Testis (tissue), 3 donors: ENCODE results near the gene COL15A1. TPM values are rescaled to one million over a fixed set of nuclear protein-coding genes. Genes with fewer than 3 reads are reported as not detected.
A peak's percentile ranks its signal among the peaks of the same experiment; 100 is the strongest.

Source experiments
- DNase-seq: peaks from one replicate; pipeline ENCODE4 v3.0.0-alpha.2; 2019
- H3K27ac ChIP-seq, 2 donors: fragments of 200-600 bp; sonication (generic); one replicate each; pipeline ENCODE4 v1.5.1; 2019
- H3K27me3 ChIP-seq: fragments of 200-600 bp; sonication (generic); one replicate; pipeline ENCODE4 v1.5.1; 2019
- H3K36me3 ChIP-seq: fragments of 200-600 bp; sonication (generic); one replicate; pipeline ENCODE4 v1.5.1; 2017; ENCODE audit warnings: low read depth; ENCODE audit errors: missing control alignments
- H3K4me1 ChIP-seq: fragments of 200-600 bp; sonication (generic); one replicate; pipeline ENCODE4 v1.5.1; 2019
- H3K4me3 ChIP-seq, 2 donors: fragments of 200-600 bp; sonication (generic); one replicate each; pipeline ENCODE4 v1.5.1; 2017 to 2019
- H3K9me3 ChIP-seq: fragments of 200-600 bp; sonication (generic); one replicate; pipeline ENCODE4 v1.5.1; 2017
- POLR2A ChIP-seq: fragments of 450-650 bp; IDR thresholded peaks from one replicate; pipeline ENCODE4 v1.6.1; 2017; ENCODE audit warnings: antibody characterized with exemption, mild to moderate bottlenecking, moderate library complexity
- WGBS, 2 donors: methylation state at CpG; one replicate each; pipeline ENCODE4 v1.1.5; 2018; 5-methylcytosine and 5-hydroxymethylcytosine counted together
- intact Hi-C: fragments of 100-400 bp; cut with DNase I; formaldehyde crosslinking; loops from one replicate; pipeline ENCODE4 v1.15.1; 2023; ENCODE audit warnings: low total_unique reads
- polyA plus RNA-seq: library from polyadenylated mRNA; stranded (reverse); fragments of 350-450 nt; fragmentation: Illumina TruSeq; extraction: RNeasy Lipid Tissue Mini Kit (QIAGEN cat#74804); gene quantifications from one replicate; pipeline ENCODE4 v1.2.3, GENCODE V29; 2014; ENCODE audit warnings: low read depth, low replicate concordance; ENCODE audit not compliant: insufficient read depth
- total RNA-seq, 2 donors: library from RNA; depleted of rRNA; stranded (reverse); fragments of >200 nt; gene quantifications; one replicate each; pipeline ENCODE4 v1.2.3, GENCODE V29; 2016
- TF ChIP-seq, protein P1 (sequence below), 3 experiments: fragments of 450-650 bp in 2 of 3; fragments of 200-600 bp in 1 of 3; sonication (generic) in 1 of 3; IDR thresholded peaks; one replicate each; pipeline ENCODE4 v1.5.1; 2016 to 2019; ENCODE audit warnings: antibody characterized with exemption in 3 of 3, mild to moderate bottlenecking in 2 of 3, moderate library complexity in 1 of 3

Gene COL15A1
- total and polyA plus RNA-seq, 3 donors from 2014 or later, result 37.2 to 55.5 (median 49.4) TPM

- no peak overlapping the region for H3K4me3 ChIP-seq
- WGBS, 2 donors, result 21 to 34% methylated on average over 10 of the region's 10 CpGs
- no peaks in the 10 kb centered on the region for H3K9me3 ChIP-seq
- no peaks in the 10 kb centered on the region for H3K27me3 ChIP-seq
- H3K36me3 ChIP-seq, result no peaks in the 10 kb centered on the region
- peak; percentile 36 for DNase-seq
- intact Hi-C loops, result no loop called here
- peaks cover 6% of the 10 kb centered on the region for H3K4me1 ChIP-seq
- H3K27ac ChIP-seq, result peak overlapping the region in 1 of 2 donors; percentile 0
- TF ChIP-seq, protein P1, sequence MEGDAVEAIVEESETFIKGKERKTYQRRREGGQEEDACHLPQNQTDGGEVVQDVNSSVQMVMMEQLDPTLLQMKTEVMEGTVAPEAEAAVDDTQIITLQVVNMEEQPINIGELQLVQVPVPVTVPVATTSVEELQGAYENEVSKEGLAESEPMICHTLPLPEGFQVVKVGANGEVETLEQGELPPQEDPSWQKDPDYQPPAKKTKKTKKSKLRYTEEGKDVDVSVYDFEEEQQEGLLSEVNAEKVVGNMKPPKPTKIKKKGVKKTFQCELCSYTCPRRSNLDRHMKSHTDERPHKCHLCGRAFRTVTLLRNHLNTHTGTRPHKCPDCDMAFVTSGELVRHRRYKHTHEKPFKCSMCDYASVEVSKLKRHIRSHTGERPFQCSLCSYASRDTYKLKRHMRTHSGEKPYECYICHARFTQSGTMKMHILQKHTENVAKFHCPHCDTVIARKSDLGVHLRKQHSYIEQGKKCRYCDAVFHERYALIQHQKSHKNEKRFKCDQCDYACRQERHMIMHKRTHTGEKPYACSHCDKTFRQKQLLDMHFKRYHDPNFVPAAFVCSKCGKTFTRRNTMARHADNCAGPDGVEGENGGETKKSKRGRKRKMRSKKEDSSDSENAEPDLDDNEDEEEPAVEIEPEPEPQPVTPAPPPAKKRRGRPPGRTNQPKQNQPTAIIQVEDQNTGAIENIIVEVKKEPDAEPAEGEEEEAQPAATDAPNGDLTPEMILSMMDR (IDR thresholded peaks at IDR 0.05), result no peak
- no peak for TF ChIP-seq POLR2A
Measured at GRCh38 chr9:98929895-98930341, 13.8 kb upstream of the COL15A1 start.

DNA sequence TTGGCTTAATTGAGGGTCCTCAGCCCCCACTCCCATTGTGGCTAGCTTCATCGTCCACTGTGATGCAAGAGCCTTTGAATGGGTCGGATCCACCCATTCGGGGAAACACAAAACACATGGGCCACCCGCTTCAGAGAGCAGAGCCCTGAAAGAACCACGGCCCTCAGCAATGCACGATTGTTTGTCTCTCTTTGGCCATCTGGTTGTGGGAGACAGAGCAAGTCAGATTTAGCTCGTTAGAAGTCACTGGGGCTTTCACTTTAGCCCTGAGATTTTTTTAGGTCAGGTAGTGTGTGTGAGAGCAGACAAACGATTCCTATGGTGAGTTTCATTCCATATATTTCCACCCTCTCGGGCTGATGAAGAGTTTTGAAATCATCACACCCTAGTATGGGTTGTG, 12.9 kb upstream of the COL15A1 start:
- TF ChIP-seq POLR2A, result no peak
- TF ChIP-seq, protein P1 (IDR thresholded peaks at IDR 0.05), result no peak
- WGBS, 2 donors, result 66 to 71% methylated on average over 9 of the region's 9 CpGs
- H3K27me3 ChIP-seq, result no peaks in the 10 kb centered on the region
- no peak overlapping the region for H3K27ac ChIP-seq
- intact Hi-C loops, result no loop called here
- no peaks in the 10 kb centered on the region for H3K9me3 ChIP-seq
- no peak overlapping the region for H3K4me3 ChIP-seq
- H3K36me3 ChIP-seq, result no peaks in the 10 kb centered on the region
- H3K4me1 ChIP-seq, result no peaks in the 10 kb centered on the region
- no peak for DNase-seq

GRCh38 chr9:98931600-98932389, 11.9 kb upstream of the COL15A1 start:
- H3K36me3 ChIP-seq, result no peaks in the 10 kb centered on the region
- TF ChIP-seq, protein P1 (IDR thresholded peaks at IDR 0.05), result no peak
- TF ChIP-seq POLR2A, result no peak
- no peak for DNase-seq
- no peak overlapping the region for H3K4me3 ChIP-seq
- no peaks in the 10 kb centered on the region for H3K27me3 ChIP-seq
- H3K4me1 ChIP-seq, result no peaks in the 10 kb centered on the region
- intact Hi-C loops, result no loop called here
- no peaks in the 10 kb centered on the region for H3K9me3 ChIP-seq
- 42 to 64% methylated on average over 5 to 8 of the region's 8 CpGs for WGBS, 2 donors
- H3K27ac ChIP-seq, result no peak overlapping the region

- no peaks in the 10 kb centered on the region for H3K36me3 ChIP-seq
- TF ChIP-seq POLR2A, result no peak
- TF ChIP-seq, protein P1 (IDR thresholded peaks at IDR 0.05), result no peak
- H3K9me3 ChIP-seq, result no peaks in the 10 kb centered on the region
- no peak overlapping the region for H3K4me3 ChIP-seq
- no peak overlapping the region for H3K27ac ChIP-seq
- no peaks in the 10 kb centered on the region for H3K4me1 ChIP-seq
- DNase-seq, result no peak
- no peaks in the 10 kb centered on the region for H3K27me3 ChIP-seq
- intact Hi-C loops, result no loop called here
- WGBS, 2 donors, result 94 to 96% methylated on average over 5 of the region's 5 CpGs
Measured at GRCh38 chr9:98933185-98933584, 10.5 kb upstream of the COL15A1 start.

GRCh38 chr9:98933890-98934289, 9.8 kb upstream of the COL15A1 start:
- no peaks in the 10 kb centered on the region for H3K9me3 ChIP-seq
- WGBS, 2 donors, result 71 to 83% methylated on average over 2 of the region's 2 CpGs
- H3K27ac ChIP-seq, result no peak overlapping the region
- TF ChIP-seq, protein P1 (IDR thresholded peaks at IDR 0.05), result no peak
- no peak for TF ChIP-seq POLR2A
- intact Hi-C loops, result no loop called here
- H3K27me3 ChIP-seq, result no peaks in the 10 kb centered on the region
- no peak for DNase-seq
- H3K36me3 ChIP-seq, result no peaks in the 10 kb centered on the region
- H3K4me3 ChIP-seq, result no peak overlapping the region
- H3K4me1 ChIP-seq, result no peaks in the 10 kb centered on the region
